Activated CD8-positive, alpha-beta memory T cell treated with anti-CD3 and anti-CD28 coated beads for 48 hours (primary cell): ENCODE measurements around the gene ZSCAN22.
A peak's percentile ranks its signal among the peaks of the same experiment; 100 is the strongest.
"Not testable (repeated sequence)": the region's sequence is repeated elsewhere in the genome, so short reads cannot be mapped to it uniquely, and the experiment has no call there.

ENCODE experiments used
- DNase-seq, 3 experiments: peaks; one replicate each; pipeline ENCODE4 v3.0.0-alpha.2; 2020; ENCODE audit warnings: low read depth in 2 of 3, low spot score in 2 of 3

The ZSCAN22 gene

DNA sequence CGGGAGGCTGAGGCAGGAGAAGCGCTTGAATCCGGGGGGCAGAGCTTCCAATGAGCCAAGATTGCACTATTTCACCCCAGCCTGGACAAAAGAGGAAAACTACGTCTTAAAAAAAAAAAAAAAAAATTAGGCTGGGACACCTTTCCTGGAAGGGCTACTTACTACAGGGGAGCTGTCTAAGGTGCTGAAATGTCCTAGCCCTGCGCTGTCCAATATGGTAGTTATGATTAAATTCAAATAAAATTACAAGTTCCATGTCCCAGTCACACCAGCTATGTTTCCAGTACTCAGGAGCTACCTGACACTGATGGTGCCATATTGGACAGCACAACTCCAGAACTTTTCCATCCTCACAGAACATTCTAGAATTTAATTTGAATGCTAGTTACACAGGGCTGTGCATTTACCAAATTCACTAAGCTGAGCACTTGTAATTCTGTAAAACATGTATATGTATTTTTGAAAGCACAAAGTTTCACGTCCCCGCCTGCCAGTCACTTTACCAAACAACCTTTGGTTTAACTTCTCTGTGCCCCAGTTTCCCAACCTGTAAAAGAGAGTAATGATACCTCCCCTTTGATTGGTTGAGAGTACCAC is 9.2 kb upstream of the ZSCAN22 start:
- no peak for DNase-seq

DNA sequence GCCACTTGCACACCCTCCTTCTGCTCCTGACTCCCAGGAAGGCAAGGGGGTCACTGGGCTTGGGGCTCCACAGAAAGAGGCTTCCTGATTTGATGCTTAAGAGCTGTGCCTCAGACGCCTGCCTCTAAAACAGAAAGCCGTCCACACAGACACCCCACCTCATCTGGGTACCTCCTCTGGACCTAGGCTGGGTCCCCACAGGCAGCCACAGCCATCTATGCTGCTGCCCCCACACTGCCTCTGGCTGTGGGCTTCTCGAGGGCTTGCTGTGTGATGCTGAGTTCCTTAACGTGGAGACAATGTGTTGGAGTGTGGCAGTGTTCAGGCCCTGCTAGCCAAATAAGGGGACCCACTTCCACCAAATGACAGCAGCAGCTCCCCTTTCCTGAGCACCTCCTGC is 8.5 kb upstream of the ZSCAN22 start:
- DNase-seq = no peak

DNA sequence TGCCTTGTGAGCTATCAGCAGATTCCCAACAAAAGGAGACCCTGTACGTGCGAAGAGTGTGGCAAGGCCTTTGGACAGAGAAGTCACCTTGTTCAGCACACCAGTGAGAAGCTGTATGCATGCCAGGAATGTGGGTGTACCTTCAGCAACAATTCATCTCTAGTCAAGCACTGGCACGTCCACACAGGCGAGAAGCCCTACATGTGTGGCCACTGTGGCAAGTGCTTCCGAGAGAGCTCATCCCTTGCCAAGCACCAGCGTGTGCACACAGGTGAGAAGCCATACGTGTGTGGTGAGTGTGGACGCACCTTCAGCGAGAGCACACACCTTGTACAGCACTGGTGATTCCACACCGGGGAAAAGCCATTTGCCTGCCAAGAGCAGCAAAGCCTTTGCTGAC is 7.6 kb upstream of the ZSCAN22 start:
- no peak for DNase-seq

- no peak for DNase-seq
Observed at GRCh38 chr19:58325311-58326022, 1.3 kb upstream of the ZSCAN22 start.

DNA sequence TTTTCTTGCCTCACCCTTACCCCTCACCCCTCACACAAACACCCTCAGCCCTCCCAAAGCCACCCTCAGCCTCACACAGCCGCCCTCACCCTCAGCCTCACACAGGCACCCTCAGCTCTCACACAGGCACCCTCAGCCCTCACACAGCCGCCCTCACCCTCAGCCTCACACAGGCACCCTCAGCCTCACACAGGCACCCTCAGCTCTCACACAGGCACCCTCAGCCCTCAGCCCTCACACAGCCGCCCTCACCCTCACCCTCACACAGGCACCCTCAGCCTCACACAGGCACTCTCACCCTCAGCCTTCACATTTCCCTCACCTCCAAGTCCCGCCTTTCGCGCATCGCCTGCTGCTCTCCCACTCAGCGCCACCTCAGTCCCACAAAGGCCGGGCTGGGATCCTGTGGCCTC is 287 bp upstream of the ZSCAN22 start:
- no peak for DNase-seq

DNA sequence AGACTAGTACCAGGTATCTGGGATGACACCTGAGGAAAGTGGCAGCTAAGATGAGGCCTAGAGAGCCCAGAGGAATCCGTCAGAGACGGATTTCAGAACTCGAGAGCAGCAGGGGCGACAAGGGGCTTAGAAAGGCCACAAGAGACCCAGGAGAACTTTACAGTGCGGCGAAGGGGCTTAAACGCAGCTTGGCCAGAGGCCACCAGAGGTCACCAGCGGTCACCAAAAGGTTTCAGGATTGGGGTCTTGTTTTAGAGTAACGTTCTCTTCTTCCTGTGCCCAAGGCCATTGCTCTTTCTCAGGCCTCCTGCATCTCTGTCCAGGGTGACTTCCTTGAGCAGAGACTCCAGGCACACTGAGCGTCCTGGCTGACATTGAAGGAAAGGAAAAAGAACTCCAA is 2.2 kb downstream of the ZSCAN22 start:
- DNase-seq = no peak

GRCh38 chr19:58330458-58330857 is 3.7 kb downstream of the ZSCAN22 start:
- DNase-seq = no peak

GRCh38 chr19:58332697-58333096 is 5.9 kb downstream of the ZSCAN22 start:
- DNase-seq = no peak

GRCh38 chr19:58334691-58335249 is 8.0 kb downstream of the ZSCAN22 start:
- DNase-seq = no peak

- no peak for DNase-seq
Observed at GRCh38 chr19:58335630-58336029, 8.8 kb downstream of the ZSCAN22 start.

GRCh38 chr19:58336216-58336615 is 9.4 kb downstream of the ZSCAN22 start:
- DNase-seq = no peak

DNA sequence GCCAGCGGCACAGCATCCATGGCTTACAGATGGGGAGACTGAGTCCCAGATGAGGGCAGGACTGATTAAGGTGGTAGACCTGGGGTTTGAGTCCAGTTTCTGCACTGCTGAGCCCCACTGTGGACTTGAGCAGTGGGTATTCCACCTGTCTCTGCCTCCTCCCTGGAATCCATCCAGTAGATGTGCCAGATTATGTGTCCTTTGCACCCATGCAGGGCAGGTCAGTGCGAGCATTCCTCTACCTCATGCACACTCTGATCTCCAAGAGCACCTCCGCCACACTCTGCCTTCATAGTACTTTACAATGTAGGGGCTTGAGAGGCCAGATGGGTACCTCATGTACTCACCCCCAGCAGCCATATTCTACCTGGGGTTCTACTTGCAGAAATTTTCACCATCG is 10.0 kb downstream of the ZSCAN22 start:
- no peak for DNase-seq

DNA sequence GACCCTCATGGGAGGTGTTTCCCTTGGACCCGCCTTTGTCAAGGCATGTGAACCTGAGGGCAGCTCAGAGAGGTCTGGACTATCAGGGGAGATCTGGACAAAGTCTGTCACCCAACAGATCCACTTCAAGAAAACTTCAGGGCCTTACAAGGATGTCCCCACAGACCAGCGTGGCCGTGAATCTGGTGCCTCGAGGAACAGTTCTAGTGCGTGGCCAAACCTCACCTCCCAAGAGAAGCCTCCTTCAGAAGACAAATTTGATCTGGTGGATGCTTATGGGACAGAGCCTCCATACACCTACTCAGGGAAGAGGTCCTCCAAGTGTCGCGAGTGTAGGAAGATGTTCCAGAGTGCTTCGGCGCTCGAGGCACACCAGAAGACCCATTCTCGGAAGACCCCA is 11.5 kb downstream of the ZSCAN22 start:
- DNase-seq = no peak

GRCh38 chr19:58338825-58339558 is 12.2 kb downstream of the ZSCAN22 start:
- no peak for DNase-seq

DNA sequence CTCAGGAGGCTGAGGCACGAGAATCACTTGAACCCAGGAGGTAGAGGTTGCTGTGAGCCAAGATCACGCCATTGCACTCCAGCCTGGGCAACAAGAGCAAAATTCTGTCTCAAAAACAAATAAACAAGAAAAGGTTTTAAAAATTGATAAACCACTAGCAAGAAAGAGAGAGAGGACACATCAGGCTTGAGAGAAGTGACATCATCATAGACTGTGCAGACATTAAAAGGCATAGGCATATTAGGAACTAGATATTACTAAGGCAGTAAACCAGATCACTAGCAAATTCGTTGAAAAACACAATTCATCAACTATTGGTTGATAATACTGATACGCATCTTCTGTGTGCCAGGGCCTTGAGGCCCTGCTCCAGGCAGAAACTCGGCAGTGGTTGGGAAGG is 18.8 kb downstream of the ZSCAN22 start:
- DNase-seq = no peak

DNA sequence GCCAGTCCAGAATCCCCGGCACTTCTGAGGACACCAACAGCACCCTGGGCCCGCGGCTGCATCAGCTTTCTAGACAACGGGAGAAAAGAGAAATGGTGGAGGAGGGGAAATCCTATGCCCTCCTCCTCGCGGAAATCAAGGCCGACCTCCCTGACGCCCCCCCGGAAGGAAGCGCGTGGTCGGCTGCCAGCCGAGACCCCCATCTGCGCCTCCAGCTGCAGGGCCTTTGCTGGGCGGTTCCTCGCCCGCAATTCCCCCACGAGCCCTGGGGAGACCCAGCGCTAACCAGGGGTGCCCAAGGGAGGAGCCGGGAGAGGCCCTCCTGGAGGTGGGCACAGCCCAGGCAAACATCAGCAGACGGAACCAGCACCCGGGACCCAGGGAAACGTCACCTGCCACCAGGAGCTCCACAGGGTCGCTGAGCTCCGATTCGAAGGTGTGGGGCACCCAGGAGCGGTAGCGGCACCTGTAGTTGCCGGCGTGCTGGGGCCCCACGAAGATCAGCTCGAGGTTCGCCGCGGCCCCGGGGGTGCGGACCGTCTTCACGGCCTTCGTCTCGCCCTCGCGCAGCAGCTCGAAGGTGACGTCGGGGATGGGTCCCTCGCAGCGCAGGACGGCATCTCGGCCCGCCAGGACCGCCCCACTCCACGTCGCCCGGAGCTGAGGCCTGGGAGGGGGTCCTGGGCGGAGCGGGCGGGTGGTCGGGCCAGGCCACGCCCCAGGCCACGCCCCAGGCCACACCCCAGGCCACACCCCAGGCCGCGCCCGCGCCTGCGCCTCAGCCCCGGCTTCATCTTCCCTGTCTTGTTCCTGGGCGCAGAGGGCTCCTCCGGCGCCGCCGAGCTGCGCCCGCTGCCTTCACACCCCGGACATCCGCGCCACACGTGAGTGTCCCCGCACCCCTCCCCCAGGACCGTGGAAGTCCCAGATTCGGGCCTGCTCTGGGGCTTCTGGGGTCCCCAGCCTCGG is 20.5 kb downstream of the ZSCAN22 start:
- peak; percentile 46 to 61 (median 61) for DNase-seq

DNA sequence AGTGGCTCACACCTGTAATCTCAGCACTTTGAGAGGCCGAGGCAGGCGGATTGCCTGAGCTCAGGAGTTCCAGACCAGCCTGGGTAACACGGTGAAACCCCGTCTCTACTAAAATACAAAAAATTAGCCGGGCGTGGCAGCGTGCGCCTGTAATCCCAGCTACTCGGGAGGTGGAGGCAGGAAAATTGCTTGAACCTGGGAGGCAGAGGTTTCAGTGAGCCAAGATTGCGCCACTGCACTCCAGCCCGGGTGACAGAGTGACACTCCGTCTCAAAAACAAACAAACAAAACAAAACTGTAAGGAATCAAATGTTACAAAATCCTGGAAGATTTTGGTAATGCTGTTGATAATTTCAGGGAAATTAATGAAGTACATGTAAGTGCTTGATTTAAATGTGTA is 21.3 kb downstream of the ZSCAN22 start:
- DNase-seq = not testable (repeated sequence)

DNA sequence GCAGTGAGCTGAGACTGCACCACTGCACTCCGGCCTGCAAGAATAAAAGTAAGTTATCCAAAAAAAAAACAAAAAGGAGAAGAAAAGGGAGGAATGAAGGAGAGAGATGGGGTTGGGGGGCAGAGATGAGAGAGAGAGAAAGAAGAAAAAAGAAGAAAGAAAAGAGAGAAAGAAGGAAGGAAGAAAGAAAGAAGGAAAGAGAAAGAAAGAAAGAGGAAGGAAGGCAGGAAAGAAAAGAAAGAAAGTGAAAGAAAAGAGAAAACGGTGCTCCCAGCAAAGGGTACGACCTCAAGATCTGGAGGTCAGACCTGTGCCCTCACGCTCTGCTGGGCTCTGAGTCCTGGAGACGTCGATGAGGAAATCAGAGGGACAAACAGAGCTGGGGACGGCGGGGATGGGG is 22.8 kb downstream of the ZSCAN22 start:
- DNase-seq = no peak

DNA sequence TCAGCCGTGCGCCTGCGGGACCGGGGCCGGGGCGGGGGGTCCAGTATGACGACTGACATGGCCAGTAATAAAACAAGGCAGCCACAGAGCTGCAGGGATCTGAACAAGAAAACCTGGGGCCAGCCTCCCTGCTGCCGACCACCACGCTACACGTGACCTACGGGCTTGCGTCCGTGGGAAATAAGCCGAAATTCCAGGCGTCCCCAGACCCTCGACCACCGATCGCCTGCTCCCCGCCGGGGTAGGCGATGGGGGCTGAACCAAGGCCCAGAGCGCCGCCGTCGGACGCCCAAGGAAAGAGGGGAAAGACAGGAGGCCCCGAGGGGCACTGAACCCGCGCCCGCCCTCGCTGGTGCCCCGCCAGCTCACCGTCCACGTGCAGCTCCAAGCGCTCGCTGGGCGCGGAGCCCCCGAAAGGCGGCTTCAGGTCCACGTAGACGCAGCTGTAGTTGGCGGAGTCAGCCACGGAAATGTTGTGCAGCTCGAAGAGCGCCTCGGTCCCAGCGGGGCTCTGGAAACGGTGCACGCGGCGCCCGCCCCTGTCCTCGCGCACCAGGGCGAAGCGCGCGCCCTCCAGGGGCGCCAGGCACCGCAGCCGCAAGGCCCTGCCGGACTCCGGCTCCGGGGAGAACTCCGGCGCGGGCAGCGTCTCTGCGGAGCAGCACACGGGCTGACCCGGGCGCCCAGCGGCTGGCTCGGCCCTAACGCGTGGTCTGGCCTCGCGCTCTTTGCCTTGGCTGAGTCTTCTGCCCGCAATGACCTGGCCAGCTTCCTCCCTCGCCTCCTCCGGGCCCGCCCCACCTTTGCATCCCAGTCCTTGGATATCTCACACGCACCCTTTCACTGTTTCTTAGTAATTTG is 23.4 kb downstream of the ZSCAN22 start:
- no peak for DNase-seq
